Measurements from ENCODE around the gene KIAA0825.

DNA sequence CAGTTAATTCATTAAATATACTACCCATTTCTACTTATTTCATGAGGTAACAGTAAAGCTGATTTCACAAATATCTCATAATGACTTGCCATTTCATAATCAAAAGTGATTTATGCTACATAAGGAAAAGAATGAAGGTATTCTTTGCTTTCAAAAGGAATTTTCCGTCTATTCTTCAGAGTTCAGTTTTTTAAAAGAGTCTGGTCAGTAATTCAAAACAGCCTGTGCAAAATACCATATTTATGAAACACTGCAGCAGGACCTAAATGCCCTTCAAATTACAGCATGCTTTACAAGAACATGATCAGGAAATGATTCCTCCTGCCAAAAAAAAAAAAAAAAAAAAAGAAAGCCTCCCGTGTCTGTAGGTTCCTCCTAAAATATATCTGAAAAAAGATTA is 154.7 kb downstream of the KIAA0825 start:
- TF ChIP-seq CBFB (CRISPR knock-in tag; IDR thresholded peaks at IDR 0.05; ENCODE audit: low read depth), result no peak
- TF ChIP-seq, protein P1, sequence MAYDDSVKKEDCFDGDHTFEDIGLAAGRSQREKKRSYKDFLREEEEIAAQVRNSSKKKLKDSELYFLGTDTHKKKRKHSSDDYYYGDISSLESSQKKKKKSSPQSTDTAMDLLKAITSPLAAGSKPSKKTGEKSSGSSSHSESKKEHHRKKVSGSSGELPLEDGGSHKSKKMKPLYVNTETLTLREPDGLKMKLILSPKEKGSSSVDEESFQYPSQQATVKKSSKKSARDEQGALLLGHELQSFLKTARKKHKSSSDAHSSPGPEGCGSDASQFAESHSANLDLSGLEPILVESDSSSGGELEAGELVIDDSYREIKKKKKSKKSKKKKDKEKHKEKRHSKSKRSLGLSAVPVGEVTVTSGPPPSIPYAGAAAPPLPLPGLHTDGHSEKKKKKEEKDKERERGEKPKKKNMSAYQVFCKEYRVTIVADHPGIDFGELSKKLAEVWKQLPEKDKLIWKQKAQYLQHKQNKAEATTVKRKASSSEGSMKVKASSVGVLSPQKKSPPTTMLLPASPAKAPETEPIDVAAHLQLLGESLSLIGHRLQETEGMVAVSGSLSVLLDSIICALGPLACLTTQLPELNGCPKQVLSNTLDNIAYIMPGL (CRISPR knock-in tag; IDR thresholded peaks at IDR 0.05), result no peak
- TF ChIP-seq, protein P2, sequence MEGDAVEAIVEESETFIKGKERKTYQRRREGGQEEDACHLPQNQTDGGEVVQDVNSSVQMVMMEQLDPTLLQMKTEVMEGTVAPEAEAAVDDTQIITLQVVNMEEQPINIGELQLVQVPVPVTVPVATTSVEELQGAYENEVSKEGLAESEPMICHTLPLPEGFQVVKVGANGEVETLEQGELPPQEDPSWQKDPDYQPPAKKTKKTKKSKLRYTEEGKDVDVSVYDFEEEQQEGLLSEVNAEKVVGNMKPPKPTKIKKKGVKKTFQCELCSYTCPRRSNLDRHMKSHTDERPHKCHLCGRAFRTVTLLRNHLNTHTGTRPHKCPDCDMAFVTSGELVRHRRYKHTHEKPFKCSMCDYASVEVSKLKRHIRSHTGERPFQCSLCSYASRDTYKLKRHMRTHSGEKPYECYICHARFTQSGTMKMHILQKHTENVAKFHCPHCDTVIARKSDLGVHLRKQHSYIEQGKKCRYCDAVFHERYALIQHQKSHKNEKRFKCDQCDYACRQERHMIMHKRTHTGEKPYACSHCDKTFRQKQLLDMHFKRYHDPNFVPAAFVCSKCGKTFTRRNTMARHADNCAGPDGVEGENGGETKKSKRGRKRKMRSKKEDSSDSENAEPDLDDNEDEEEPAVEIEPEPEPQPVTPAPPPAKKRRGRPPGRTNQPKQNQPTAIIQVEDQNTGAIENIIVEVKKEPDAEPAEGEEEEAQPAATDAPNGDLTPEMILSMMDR (IDR thresholded peaks at IDR 0.05), result no peak
- TF ChIP-seq, protein P3, sequence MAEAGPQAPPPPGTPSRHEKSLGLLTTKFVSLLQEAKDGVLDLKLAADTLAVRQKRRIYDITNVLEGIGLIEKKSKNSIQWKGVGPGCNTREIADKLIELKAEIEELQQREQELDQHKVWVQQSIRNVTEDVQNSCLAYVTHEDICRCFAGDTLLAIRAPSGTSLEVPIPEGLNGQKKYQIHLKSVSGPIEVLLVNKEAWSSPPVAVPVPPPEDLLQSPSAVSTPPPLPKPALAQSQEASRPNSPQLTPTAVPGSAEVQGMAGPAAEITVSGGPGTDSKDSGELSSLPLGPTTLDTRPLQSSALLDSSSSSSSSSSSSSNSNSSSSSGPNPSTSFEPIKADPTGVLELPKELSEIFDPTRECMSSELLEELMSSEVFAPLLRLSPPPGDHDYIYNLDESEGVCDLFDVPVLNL (CRISPR knock-in tag; IDR thresholded peaks at IDR 0.05; ENCODE audit: borderline replicate concordance, low read depth), result no peak
- no peak for TF ChIP-seq NFYB (CRISPR knock-in tag; conservative IDR thresholded peaks at IDR 0.05; ENCODE audit: low read depth)
- no peak for TF ChIP-seq JUN (CRISPR knock-in tag; IDR thresholded peaks at IDR 0.05)
- TF ChIP-seq ZNF317 (CRISPR knock-in tag; IDR thresholded peaks at IDR 0.05; ENCODE audit: borderline replicate concordance, low read depth), result no peak
- TF ChIP-seq, protein P4, sequence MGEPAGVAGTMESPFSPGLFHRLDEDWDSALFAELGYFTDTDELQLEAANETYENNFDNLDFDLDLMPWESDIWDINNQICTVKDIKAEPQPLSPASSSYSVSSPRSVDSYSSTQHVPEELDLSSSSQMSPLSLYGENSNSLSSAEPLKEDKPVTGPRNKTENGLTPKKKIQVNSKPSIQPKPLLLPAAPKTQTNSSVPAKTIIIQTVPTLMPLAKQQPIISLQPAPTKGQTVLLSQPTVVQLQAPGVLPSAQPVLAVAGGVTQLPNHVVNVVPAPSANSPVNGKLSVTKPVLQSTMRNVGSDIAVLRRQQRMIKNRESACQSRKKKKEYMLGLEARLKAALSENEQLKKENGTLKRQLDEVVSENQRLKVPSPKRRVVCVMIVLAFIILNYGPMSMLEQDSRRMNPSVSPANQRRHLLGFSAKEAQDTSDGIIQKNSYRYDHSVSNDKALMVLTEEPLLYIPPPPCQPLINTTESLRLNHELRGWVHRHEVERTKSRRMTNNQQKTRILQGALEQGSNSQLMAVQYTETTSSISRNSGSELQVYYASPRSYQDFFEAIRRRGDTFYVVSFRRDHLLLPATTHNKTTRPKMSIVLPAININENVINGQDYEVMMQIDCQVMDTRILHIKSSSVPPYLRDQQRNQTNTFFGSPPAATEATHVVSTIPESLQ (CRISPR knock-in tag; IDR thresholded peaks at IDR 0.05), result no peak
- TF ChIP-seq TEAD1 (CRISPR knock-in tag; IDR thresholded peaks at IDR 0.05), result no peak
- TF ChIP-seq ZNF138 (CRISPR knock-in tag; conservative IDR thresholded peaks at IDR 0.05), result no peak
